ENCODE results near the gene RAP2A.

The RAP2A gene

GRCh38 chr13:97456047-97456446, 22.1 kb downstream of the RAP2A start:
- DNase-seq, result no peak

DNA sequence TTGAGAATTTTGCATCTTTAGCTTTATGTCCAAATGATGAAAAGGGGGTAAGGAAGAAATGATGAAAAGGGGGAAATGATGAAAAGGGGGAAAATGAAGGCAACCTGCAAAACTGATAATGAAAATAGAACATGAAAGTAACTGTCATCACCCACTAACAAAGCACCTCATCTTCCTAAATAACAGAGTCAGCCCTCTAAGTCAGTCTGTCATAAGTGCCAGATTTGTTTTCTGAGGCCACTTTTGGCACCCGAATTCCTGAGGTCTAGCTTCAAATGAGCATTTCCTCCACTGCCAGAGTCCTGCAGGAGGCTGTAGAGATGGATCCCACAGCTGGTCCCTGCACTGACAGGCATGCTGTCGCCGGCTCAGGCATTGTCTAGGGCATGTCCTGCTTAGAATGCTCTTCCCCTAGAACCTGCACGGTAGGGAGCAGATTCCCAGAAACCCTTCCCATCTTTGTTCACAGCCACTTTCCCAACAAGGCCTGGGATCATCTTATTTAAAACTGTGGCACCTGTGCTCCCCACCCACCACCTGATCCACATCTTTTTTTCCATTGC, 25.3 kb downstream of the RAP2A start:
- DNase-seq, result no peak

- no peak for DNase-seq
Observed at GRCh38 chr13:97460004-97460775, 26.2 kb downstream of the RAP2A start.

DNA sequence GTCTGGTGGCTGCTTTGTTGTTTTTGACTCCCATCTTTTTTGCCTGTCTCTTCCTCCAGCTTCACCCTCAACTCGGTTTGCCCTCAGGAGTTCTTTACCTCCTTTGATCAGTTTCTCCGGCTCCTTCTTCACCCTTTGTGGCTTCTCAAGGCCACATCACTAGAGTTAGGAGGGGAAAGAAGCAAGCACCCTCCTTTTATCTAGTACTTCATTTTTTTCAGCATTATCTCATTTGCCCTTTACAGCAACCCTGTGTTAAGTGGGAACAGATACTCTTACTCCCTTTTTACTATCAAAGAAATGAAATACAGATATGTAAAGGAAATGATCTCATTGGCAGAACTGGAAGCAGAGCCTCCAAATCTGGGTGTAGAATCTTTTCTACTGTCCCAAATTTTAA, 26.9 kb downstream of the RAP2A start:
- DNase-seq, result no peak

GRCh38 chr13:97464561-97464960, 30.6 kb downstream of the RAP2A start:
- no peak for DNase-seq

- no peak for DNase-seq
Observed at GRCh38 chr13:97466722-97467121, 32.8 kb downstream of the RAP2A start.

GRCh38 chr13:97468331-97468730, 34.4 kb downstream of the RAP2A start:
- peak; percentile 16 for DNase-seq

- no peak for DNase-seq
Observed at GRCh38 chr13:97471711-97472110, 37.7 kb downstream of the RAP2A start.

GRCh38 chr13:97474349-97474980, 40.5 kb downstream of the RAP2A start:
- DNase-seq, result no peak

GRCh38 chr13:97475011-97475410, 41.0 kb downstream of the RAP2A start:
- DNase-seq, result no peak

DNA sequence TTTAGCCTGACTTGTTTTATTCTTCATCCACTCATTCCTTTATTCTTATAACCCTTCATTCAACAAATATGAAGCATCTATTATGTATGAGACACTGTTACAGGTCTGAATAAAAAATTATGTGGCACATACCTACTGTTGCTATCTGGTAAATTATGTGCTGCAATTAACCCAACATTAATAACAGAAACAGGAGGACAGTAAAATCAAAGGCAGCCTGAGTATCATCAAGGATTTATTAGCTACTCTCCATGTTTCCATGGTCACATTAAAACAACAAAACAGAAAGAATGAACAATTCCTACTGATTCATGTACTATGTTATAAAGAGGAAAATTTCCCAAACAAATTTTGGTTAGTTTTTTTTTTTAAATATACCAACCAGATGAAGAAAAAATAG, 43.9 kb downstream of the RAP2A start:
- DNase-seq, result no peak

DNA sequence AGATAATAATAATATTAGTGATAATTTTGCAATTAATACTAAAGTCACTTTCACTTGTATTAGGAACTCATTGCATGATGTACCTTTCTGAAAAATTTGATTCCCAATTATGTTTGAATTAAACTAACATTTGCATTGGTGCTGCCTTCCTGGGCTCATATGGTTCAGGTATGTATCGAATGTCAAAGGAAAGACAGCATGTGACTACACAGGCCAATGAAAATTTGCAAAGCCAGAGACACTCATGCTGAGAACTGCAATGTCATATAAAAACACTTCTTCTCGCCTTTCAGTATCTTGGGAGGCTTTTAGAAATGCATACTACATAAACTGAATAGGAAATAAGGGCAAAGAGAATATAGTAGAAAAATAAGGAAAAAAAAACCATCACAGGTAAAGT, 44.3 kb downstream of the RAP2A start:
- no peak for DNase-seq

GRCh38 chr13:97483465-97483864, 49.5 kb downstream of the RAP2A start:
- DNase-seq, result no peak

- DNase-seq, result no peak
Observed at GRCh38 chr13:97484301-97484700, 50.3 kb downstream of the RAP2A start.

GRCh38 chr13:97485320-97485719, 51.4 kb downstream of the RAP2A start:
- no peak for DNase-seq

- no peak for DNase-seq
Observed at GRCh38 chr13:97490702-97491307, 56.8 kb downstream of the RAP2A start.

DNA sequence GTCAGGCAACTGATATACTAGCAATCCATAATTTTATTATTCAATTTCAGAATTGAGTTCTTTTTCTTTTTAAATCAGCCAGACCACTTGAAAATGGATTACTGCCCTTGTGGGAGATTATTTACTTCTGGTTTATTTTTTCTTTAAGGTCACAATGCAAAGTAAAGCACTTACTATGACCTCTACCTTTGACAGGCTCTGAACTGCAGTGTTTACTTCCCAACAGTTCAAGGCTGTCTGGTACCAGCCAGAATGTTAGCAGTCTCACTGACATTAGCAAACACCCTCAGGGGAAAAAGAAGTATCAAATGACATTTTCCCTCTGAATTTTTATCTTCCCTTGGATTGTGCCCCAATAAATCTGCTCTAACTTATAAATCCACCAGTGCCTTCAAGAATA, 57.5 kb downstream of the RAP2A start:
- no peak for DNase-seq

- no peak for DNase-seq
Observed at GRCh38 chr13:97492257-97492656, 58.3 kb downstream of the RAP2A start.

- no peak for DNase-seq
Observed at GRCh38 chr13:97492684-97493371, 58.9 kb downstream of the RAP2A start.

DNA sequence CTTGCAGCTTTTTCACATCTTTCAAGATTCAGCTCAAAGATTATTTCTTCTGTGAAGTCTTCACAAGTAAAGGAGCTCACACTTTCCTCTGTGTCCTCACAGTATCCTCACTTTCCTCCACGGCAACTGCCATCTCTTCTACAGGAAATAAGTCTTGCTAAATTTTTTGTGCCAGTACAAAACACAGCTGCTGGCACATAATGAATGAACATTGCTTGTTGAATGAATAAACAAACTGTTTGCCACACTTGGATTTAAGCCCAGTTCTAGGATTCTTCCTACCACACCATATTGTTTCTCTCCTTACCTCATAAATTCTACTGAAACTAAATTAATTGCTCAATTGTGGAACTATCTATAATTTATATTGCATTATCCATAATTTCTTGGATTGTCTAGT, 59.5 kb downstream of the RAP2A start:
- no peak for DNase-seq

DNA sequence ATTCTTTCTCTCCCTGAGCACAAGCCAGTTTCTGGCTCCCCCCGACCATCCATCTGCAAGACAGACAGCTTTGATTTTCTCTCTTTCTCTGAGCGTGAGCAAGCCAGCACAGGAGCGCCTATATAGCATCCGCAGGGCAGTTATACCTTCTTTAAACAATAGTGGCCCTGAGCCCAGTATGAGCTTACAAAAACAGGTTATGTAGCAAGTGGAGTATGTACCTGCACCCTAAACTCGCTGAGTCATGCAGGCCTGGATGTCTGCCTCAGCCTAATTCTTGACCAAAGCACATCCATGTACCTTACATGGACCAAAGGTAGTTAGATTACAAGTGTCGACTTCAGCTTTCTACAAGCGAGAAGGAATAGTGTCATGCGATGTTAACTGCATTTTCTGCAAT, 61.7 kb downstream of the RAP2A start:
- no peak for DNase-seq

- DNase-seq, result no peak
Observed at GRCh38 chr13:97496511-97496910, 62.5 kb downstream of the RAP2A start.

DNA sequence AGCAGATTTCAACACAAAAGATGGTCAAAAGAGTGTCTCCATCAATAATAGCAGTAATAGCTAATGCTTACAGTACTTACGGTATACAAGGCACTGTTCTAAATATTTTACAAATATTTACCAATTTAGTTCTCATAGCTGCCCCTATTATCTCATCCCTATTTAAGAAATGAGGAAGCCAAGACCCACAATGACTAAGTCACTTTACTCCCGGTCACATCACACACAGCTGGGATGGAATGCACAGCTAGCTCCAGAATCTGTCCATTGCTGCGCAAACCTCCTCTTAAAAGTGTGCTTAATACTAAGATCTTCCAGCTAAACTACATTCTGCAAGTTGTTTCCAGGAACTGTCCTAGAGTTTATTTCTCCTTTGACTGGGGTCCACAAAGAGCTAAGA, 63.4 kb downstream of the RAP2A start:
- DNase-seq, result no peak
